ENCODE results near the gene INPP5F. TPM values are rescaled to one million over a fixed set of nuclear protein-coding genes. Genes with fewer than 3 reads are reported as not detected.

Gene INPP5F
- total and polyA plus RNA-seq, 12 donors, result 4.0 to 13.3 (median 6.4) TPM

DNA sequence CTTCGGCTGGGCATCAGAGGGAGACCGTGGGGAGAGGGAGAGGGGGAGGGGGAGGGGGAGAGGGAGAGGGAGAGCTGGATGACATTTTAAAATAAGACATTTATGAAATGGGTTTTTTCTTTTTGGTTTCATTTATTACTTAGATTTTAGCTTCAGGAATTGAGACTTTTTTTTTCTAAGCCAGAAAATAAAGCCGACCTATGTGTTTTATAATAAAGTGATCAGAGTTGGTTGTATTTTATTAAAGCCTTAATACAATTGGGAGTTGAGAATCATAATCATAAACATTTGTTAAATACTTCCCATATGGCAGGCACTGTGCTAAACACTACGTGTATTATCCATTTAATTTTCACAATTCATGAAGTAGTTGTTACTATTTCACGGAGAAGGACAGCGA lies 70.2 kb downstream of the INPP5F start:
- ATAC-seq (no peak), DNase-seq (no peak)
- peaks cover 0 to 49% (median 0%) of the 10 kb centered on the region in 9 donors for H3K36me3 ChIP-seq
- 91 to 97% methylated on average over 6 of the region's 6 CpGs for WGBS, 2 donors
- H3K4me3 ChIP-seq, result no peak overlapping the region
- TF ChIP-seq, protein P1, sequence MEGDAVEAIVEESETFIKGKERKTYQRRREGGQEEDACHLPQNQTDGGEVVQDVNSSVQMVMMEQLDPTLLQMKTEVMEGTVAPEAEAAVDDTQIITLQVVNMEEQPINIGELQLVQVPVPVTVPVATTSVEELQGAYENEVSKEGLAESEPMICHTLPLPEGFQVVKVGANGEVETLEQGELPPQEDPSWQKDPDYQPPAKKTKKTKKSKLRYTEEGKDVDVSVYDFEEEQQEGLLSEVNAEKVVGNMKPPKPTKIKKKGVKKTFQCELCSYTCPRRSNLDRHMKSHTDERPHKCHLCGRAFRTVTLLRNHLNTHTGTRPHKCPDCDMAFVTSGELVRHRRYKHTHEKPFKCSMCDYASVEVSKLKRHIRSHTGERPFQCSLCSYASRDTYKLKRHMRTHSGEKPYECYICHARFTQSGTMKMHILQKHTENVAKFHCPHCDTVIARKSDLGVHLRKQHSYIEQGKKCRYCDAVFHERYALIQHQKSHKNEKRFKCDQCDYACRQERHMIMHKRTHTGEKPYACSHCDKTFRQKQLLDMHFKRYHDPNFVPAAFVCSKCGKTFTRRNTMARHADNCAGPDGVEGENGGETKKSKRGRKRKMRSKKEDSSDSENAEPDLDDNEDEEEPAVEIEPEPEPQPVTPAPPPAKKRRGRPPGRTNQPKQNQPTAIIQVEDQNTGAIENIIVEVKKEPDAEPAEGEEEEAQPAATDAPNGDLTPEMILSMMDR (IDR thresholded peaks at IDR 0.05), result no peak
- intact Hi-C loops (cut with DNase I), result loop anchor here in 1 of 10 donors (10.0 kb wide), 1 partner anchor 49 kb away; no protein-coding TSS in a partner anchor
- H3K9me3 ChIP-seq, result no peaks in the 10 kb centered on the region
- no peaks in the 10 kb centered on the region for H3K27me3 ChIP-seq
- no peaks in the 10 kb centered on the region for H3K4me1 ChIP-seq
- H3K27ac ChIP-seq, result no peak overlapping the region

DNA sequence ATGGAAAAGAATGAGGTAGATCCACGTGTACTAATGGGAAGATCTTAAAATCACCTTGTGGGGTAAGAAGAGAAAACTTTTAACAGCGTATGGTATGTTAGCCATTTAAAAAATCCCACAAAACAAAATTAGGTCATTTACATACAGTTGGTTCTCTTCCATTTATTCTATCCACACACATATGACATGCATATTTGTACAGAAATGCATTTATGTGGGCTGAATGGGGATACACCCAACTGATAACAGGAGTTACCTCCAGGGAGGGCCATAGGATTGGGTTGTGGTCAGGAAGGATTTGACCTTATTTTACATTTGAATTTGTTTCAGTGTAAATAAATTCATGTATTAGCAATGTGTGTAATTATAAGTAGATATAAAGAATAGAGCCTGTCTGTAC lies 75.3 kb downstream of the INPP5F start:
- H3K27ac ChIP-seq, result no peak overlapping the region
- TF ChIP-seq, protein P1 (IDR thresholded peaks at IDR 0.05), result no peak
- DNase-seq (no peak), ATAC-seq (no peak)
- WGBS, 2 donors, result 93 to 97% methylated on average over 2 of the region's 2 CpGs
- H3K4me3 ChIP-seq, result no peak overlapping the region
- intact Hi-C loops (cut with DNase I), result no loop called here
- H3K36me3 ChIP-seq, result peaks cover 0 to 46% (median 0%) of the 10 kb centered on the region in 9 donors
- H3K27me3 ChIP-seq, result no peaks in the 10 kb centered on the region
- H3K4me1 ChIP-seq, result peaks cover 0 to 5% (median 0%) of the 10 kb centered on the region in 9 donors
- no peaks in the 10 kb centered on the region for H3K9me3 ChIP-seq

DNA sequence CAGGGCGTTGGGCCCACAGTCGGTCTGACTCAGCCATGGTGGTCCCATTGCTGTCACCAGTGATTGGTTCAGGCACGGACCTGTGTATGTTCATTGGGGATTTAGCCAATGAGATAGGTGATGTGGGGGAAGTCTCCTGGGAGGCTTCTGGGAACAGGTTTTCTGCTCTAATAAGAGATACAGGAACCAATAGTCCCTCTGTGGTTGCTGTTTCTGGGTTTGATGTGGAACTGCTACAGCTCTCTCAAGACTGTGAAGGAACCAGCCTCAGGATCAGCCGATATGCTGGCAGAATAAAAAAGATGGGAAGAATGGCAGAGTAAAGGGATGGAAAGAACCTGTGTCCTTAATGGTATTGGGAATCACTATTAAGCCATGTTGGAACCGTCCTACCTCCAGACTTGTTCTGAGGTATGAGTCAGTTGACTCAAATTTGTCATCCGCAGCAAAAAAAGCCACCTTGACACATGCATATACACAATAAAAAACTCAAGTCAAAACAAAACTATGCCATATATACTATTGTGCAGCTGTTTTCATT lies 76.2 kb downstream of the INPP5F start:
- no peak overlapping the region for H3K4me3 ChIP-seq
- peaks cover 0 to 42% (median 0%) of the 10 kb centered on the region in 9 donors for H3K36me3 ChIP-seq
- 87 to 93% methylated on average over 6 of the region's 6 CpGs for WGBS, 2 donors
- no peaks in the 10 kb centered on the region for H3K9me3 ChIP-seq
- intact Hi-C loops (cut with DNase I), result no loop called here
- no peak overlapping the region for H3K27ac ChIP-seq
- H3K27me3 ChIP-seq, result no peaks in the 10 kb centered on the region
- H3K4me1 ChIP-seq, result peaks cover 0 to 5% (median 0%) of the 10 kb centered on the region in 9 donors
- TF ChIP-seq, protein P1 (IDR thresholded peaks at IDR 0.05), result no peak
- no peak for ATAC-seq
- DNase-seq, result no peak

DNA sequence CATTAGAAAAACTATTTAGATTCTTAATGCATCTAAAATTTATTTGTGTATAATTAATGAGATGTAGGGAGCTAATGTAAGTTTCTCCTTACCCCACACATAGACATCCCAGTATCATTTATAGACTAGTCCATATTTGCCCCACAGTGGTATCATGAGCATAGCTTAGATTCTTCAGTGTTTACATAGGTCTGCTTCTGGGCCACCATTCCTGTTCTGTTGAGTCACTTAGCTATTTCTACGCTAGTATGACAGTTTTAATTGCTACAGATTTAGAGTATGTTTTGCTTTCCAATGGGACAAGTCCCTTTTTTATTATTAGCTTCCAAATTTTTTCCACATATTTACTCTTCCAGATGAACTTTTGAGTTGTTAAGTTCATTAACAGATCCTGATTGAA lies 77.4 kb downstream of the INPP5F start:
- peak in 3 of 8 donors; percentile 53 to 90 (median 69) for ATAC-seq
- peaks cover 0 to 45% (median 0%) of the 10 kb centered on the region in 9 donors for H3K36me3 ChIP-seq
- WGBS, 2 donors, result 75 to 84% methylated on average over 1 of the region's 1 CpG

More for the DNA sequence above, 77.4 kb downstream of the INPP5F start:
- H3K27ac ChIP-seq, result peak overlapping the region in 4 of 10 donors; percentile 19 to 55 (median 28)
- no peak for DNase-seq
- no peaks in the 10 kb centered on the region for H3K27me3 ChIP-seq
- H3K4me1 ChIP-seq, result peaks cover 0 to 5% (median 0%) of the 10 kb centered on the region in 9 donors
- H3K9me3 ChIP-seq, result no peaks in the 10 kb centered on the region
- intact Hi-C loops (cut with DNase I), result no loop called here
- H3K4me3 ChIP-seq, result no peak overlapping the region
- TF ChIP-seq, protein P1 (IDR thresholded peaks at IDR 0.05), result no peak
